HepG2 (cell line): ENCODE measurements around the gene ERLEC1. TPM values are rescaled to one million over a fixed set of nuclear protein-coding genes. Genes with fewer than 3 reads are reported as not detected.

ENCODE experiments used
- ARID5B ChIP-seq: IDR thresholded peaks from 2 replicates; pipeline ENCODE4 v1.4.0; 2020; ENCODE audit warnings: mild to moderate bottlenecking, missing genetic modification reagents
- ATF1 ChIP-seq: IDR thresholded peaks from 2 replicates; pipeline ENCODE4 v1.6.1; 2016; ENCODE audit warnings: mild to moderate bottlenecking, control low read depth
- CCDC6 ChIP-seq: sonication (generic); formaldehyde crosslinking; IDR thresholded peaks from 2 replicates; pipeline ENCODE4 v1.8.1; 2022; ENCODE audit warnings: mild to moderate bottlenecking, missing genetic modification reagents, moderate library complexity
- ELF3 ChIP-seq: IDR thresholded peaks from 2 replicates; pipeline ENCODE4 v1.6.1; 2016; ENCODE audit warnings: missing genetic modification reagents, missing compliant biosample characterization
- FLYWCH1 ChIP-seq: sonication (generic); formaldehyde crosslinking; IDR thresholded peaks from 2 replicates; pipeline ENCODE4 v1.8.1; 2023; ENCODE audit warnings: mild to moderate bottlenecking, missing genetic modification reagents
- KIAA2018 ChIP-seq: sonication (generic); formaldehyde crosslinking; IDR thresholded peaks from 2 replicates; pipeline ENCODE4 v1.5.0; 2020; ENCODE audit warnings: mild to moderate bottlenecking, missing genetic modification reagents, borderline replicate concordance
- SMAD3 ChIP-seq: sonication (generic); formaldehyde crosslinking; IDR thresholded peaks from 2 replicates; pipeline ENCODE4 v1.4.0; 2020; ENCODE audit warnings: missing genetic modification reagents
- THAP9 ChIP-seq: sonication (generic); formaldehyde crosslinking; IDR thresholded peaks from 2 replicates; pipeline ENCODE4; 2020; ENCODE audit warnings: missing genetic modification reagents, mild to moderate bottlenecking, borderline replicate concordance
- ZNF224 ChIP-seq: sonication (generic); formaldehyde crosslinking; IDR thresholded peaks from 2 replicates; pipeline ENCODE4 v1.5.0; 2020; ENCODE audit warnings: mild to moderate bottlenecking, missing genetic modification reagents
- ZNF501 ChIP-seq: sonication (generic); formaldehyde crosslinking; IDR thresholded peaks from 2 replicates; pipeline ENCODE4 v1.5.1; 2020; ENCODE audit warnings: mild to moderate bottlenecking, moderate library complexity, missing genetic modification reagents
- ZNF589 ChIP-seq: sonication (generic); formaldehyde crosslinking; conservative IDR thresholded peaks from 2 replicates; pipeline ENCODE4 v1.8.0; 2022; ENCODE audit warnings: mild to moderate bottlenecking, moderate library complexity, missing genetic modification reagents
- ZSCAN21 ChIP-seq: sonication (generic); formaldehyde crosslinking; IDR thresholded peaks from 2 replicates; pipeline ENCODE4 v1.8.0; 2022; ENCODE audit warnings: mild to moderate bottlenecking, missing genetic modification reagents, moderate library complexity, borderline replicate concordance
- polyA plus RNA-seq, 8 experiments: library from polyadenylated mRNA; depleted of rRNA in 3 of 8; stranded (reverse) in 7 of 8; unstranded in 1 of 8; fragments of >200 nt; fragmentation: Illumina TruSeq in 4 of 8; extraction: Trizol in 4 of 8; gene quantifications; 2 replicates each; pipeline versions ENCODE4 v1.2.1 to v1.2.3, GENCODE V29; 2011 to 2016; ENCODE audit warnings: low read depth in 4 of 8, missing spikeins in 1 of 8, mixed read lengths in 1 of 8; ENCODE audit not compliant: insufficient read depth in 1 of 8
- total RNA-seq, 5 experiments: library from RNA; depleted of rRNA; stranded (reverse); fragments of >200 nt; fragmentation: Illumina TruSeq; extraction: Trizol; gene quantifications; 2 replicates each; pipeline ENCODE4 v1.2.3, GENCODE V29; 2016; ENCODE audit warnings: low read depth in 1 of 5

ERLEC1 gene
- total and polyA plus RNA-seq, 2 of the 13 experiments (the other 11 are each of a cell fraction or from before 2014, with no cell fraction given), result 87.3 to 88.4 TPM

DNA sequence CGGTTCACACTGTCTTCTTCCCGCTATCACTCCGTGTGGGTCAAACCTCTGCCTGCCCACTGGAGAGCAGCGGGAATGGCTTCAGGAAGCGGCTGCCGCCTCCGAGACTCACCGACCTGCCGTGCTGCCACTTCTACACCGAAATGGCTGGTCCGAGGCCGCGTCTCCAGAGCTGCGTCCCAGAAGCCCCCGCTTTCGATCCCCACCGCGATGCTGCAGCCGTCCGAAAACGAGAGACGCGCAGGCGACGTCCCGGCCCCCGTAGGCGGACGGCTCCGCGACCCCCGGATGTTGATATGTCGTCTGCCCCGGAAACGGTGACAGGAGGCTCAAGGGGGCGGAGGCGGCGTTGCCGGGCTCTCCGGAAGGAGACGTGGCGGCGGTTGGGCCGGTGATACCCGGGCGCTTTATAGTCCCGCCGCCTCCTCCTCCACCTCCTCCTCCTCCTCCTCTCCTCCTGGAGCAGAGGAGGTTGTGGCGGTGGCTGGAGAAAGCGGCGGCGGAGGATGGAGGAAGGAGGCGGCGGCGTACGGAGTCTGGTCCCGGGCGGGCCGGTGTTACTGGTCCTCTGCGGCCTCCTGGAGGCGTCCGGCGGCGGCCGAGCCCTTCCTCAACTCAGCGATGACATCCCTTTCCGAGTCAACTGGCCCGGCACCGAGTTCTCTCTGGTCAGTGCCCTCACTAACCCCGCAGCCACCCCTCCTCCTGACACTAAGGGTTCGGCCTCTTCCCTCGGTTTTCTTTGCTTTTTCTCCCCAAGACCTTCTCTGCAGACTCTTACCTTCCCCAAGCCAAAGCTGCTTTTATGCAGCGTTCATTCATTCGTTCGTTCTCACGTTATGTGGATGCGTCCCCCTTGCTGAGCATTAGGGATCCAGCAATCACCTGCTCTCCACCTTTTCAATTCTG lies at the start of gene ERLEC1, which contains the start of gene ASB3 (continued):
- TF ChIP-seq ZSCAN21 (peak; percentile 54), ATF1 (peak; percentile 57; the same call in 1 of the 2 replicates), ZNF224 (CRISPR knock-in tag) (peak; percentile 98), CCDC6 (CRISPR knock-in tag) (peak; percentile 93; the same call in 1 of the 2 replicates), ARID5B (CRISPR knock-in tag) (peak; percentile 83), FLYWCH1 (CRISPR knock-in tag) (no peak), SMAD3 (CRISPR knock-in tag) (peak; percentile 97), ZNF589 (CRISPR knock-in tag) (peak; percentile 84; the same call in 1 of the 2 replicates), THAP9 (CRISPR knock-in tag) (peak; percentile 94; the same call in 1 of the 2 replicates), ZNF501 (CRISPR knock-in tag) (peak; percentile 99), KIAA2018 (0 out of 2 replicates have a peak, but pooled peaks have one; percentile 32), ELF3 (peak; percentile 79)
